GM19467 (cell line): Measurements from ENCODE around the gene LARP6.
"Not testable (repeated sequence)": the region's sequence is repeated elsewhere in the genome, so short reads cannot be mapped to it uniquely, and the experiment has no call there.

Experiments used
- ATAC-seq: cut with Tn5 transposase; IDR thresholded peaks from one replicate; pipeline ENCODE4 v1.9.1; 2021; ENCODE audit warnings: mild to moderate bottlenecking, moderate library complexity; ENCODE audit not compliant: unreplicated experiment

Gene LARP6

GRCh38 chr15:70859322-70859908, 5.5 kb upstream of the LARP6 start:
- ATAC-seq = no peak

- ATAC-seq = not testable (repeated sequence)
Observed at GRCh38 chr15:70858614-70859321, 4.8 kb upstream of the LARP6 start.

GRCh38 chr15:70857562-70858285, 3.8 kb upstream of the LARP6 start:
- no peak for ATAC-seq

- ATAC-seq = no peak
Observed at GRCh38 chr15:70856884-70857561, 3.1 kb upstream of the LARP6 start.

- no peak for ATAC-seq
Observed at GRCh38 chr15:70856177-70856883, 2.4 kb upstream of the LARP6 start.

- no peak for ATAC-seq
Observed at GRCh38 chr15:70855764-70856163, 1.8 kb upstream of the LARP6 start.

- no peak for ATAC-seq
Observed at GRCh38 chr15:70854666-70854976, 664 bp upstream of the LARP6 start.

- ATAC-seq = no peak
Observed at GRCh38 chr15:70853318-70853972, 512 bp downstream of the LARP6 start.

GRCh38 chr15:70852501-70853317, 1.2 kb downstream of the LARP6 start:
- ATAC-seq = no peak

GRCh38 chr15:70851889-70852288, 2.1 kb downstream of the LARP6 start:
- ATAC-seq = no peak

- ATAC-seq = no peak
Observed at GRCh38 chr15:70845602-70846360, 8.2 kb downstream of the LARP6 start.

GRCh38 chr15:70837476-70837875, 16.5 kb downstream of the LARP6 start:
- ATAC-seq = no peak

- no peak for ATAC-seq
Observed at GRCh38 chr15:70835841-70836240, 18.1 kb downstream of the LARP6 start.

GRCh38 chr15:70835415-70835814, 18.5 kb downstream of the LARP6 start:
- ATAC-seq = no peak

GRCh38 chr15:70834999-70835398, 19.0 kb downstream of the LARP6 start:
- no peak for ATAC-seq

- no peak for ATAC-seq
Observed at GRCh38 chr15:70833861-70834765, 19.8 kb downstream of the LARP6 start.

GRCh38 chr15:70833422-70833821, 20.5 kb downstream of the LARP6 start:
- ATAC-seq = no peak

GRCh38 chr15:70832176-70832575, 21.8 kb downstream of the LARP6 start:
- ATAC-seq = no peak
